CD14-positive monocyte (primary cell): ENCODE measurements around the gene CCDC85C. TPM values are rescaled to one million over a fixed set of nuclear protein-coding genes. Genes with fewer than 3 reads are reported as not detected.

ENCODE experiments used
- DNase-seq, 3 donors: peaks; one replicate each; pipeline ENCODE4 v3.0.0-alpha.2; 2011 to 2022
- H2AFZ ChIP-seq: 2 replicates; pipeline ENCODE4 v1.6.0; 2012; ENCODE audit warnings: mild to moderate bottlenecking, low read depth, low read length, inconsistent platforms; ENCODE audit not compliant: insufficient read depth, poor library complexity, severe bottlenecking
- H3K27ac ChIP-seq, 2 donors: 1 replicate in 1 of 2; 2 replicates in 1 of 2; pipeline ENCODE4 v1.5.1; 2012 to 2013; ENCODE audit warnings: low read length in 2 of 2, control low read depth in 1 of 2, inconsistent platforms in 1 of 2, low read depth in 1 of 2, mild to moderate bottlenecking in 1 of 2
- H3K27me3 ChIP-seq, 2 donors: one replicate each; pipeline versions ENCODE4 v1.6.0 to v1.6.1; 2011 to 2013; ENCODE audit warnings: low read length in 2 of 2; ENCODE audit not compliant: control insufficient read depth in 2 of 2, insufficient read depth in 2 of 2
- H3K36me3 ChIP-seq, 2 donors: replicated peaks in 1 of 2; 1 replicate in 1 of 2; 2 replicates in 1 of 2; pipeline versions ENCODE4 v1.5.1 to v1.6.1; 2012 to 2013; ENCODE audit warnings: low read length in 2 of 2, control low read depth in 1 of 2, inconsistent platforms in 1 of 2, mild to moderate bottlenecking in 1 of 2; ENCODE audit not compliant: insufficient read depth in 2 of 2, control insufficient read depth in 1 of 2
- H3K4me1 ChIP-seq, 2 donors: 1 replicate in 1 of 2; 2 replicates in 1 of 2; pipeline versions ENCODE4 v1.5.1 to v1.6.1; 2012 to 2013; ENCODE audit warnings: low read length in 2 of 2, control low read depth in 1 of 2, inconsistent platforms in 1 of 2, mild to moderate bottlenecking in 1 of 2, moderate library complexity in 1 of 2; ENCODE audit not compliant: insufficient read depth in 2 of 2, control insufficient read depth in 1 of 2
- H3K4me2 ChIP-seq: replicated peaks from 2 replicates; pipeline ENCODE3; 2012; ENCODE audit warnings: low read length, moderate library complexity, mild to moderate bottlenecking; ENCODE audit not compliant: poor library complexity, severe bottlenecking; ENCODE audit errors: extremely low read depth
- H3K4me3 ChIP-seq, 3 experiments: fragments of 200-600 bp in 1 of 3; sonication (generic) in 1 of 3; replicated peaks in 1 of 3; 1 replicate in 2 of 3; 2 replicates in 1 of 3; pipeline ENCODE4 v1.5.1; 2011 to 2013; ENCODE audit warnings: low read length in 3 of 3, mild to moderate bottlenecking in 3 of 3, control low read depth in 2 of 3, low read depth in 2 of 3, inconsistent platforms in 1 of 3, moderate library complexity in 1 of 3
- H3K79me2 ChIP-seq: 2 replicates; pipeline ENCODE4 v1.6.0; 2012; ENCODE audit warnings: mild to moderate bottlenecking, control low read depth, inconsistent platforms, low read length, moderate library complexity; ENCODE audit not compliant: insufficient read depth
- H3K9ac ChIP-seq: 2 replicates; pipeline ENCODE4 v1.6.0; 2017; ENCODE audit warnings: low read length, mild to moderate bottlenecking; ENCODE audit not compliant: insufficient read depth, poor library complexity, severe bottlenecking
- H3K9me3 ChIP-seq, 2 donors: replicated peaks in 1 of 2; 1 replicate in 1 of 2; 2 replicates in 1 of 2; pipeline versions ENCODE4 v1.5.1 to v1.6.1; 2012 to 2013; ENCODE audit warnings: low read length in 2 of 2, control low read depth in 1 of 2; ENCODE audit not compliant: control insufficient read depth in 1 of 2, insufficient read depth in 1 of 2
- H4K20me1 ChIP-seq: 2 replicates; pipeline ENCODE4 v1.6.0; 2012; ENCODE audit warnings: mild to moderate bottlenecking, low read length, control low read depth, moderate library complexity; ENCODE audit not compliant: insufficient read depth
- H3K27ac Mint-ChIP-seq, 7 donors: one replicate each; pipeline ENCODE4 v1.8.0; 2020; ENCODE audit warnings: mild to moderate bottlenecking in 7 of 7, mixed read lengths in 7 of 7, moderate library complexity in 6 of 7, inconsistent platforms in 2 of 7
- H3K27me3 Mint-ChIP-seq, 3 donors: one replicate each; pipeline ENCODE4 v1.8.0; 2021 to 2022; ENCODE audit warnings: low read depth in 3 of 3, mild to moderate bottlenecking in 3 of 3, mixed read lengths in 3 of 3, moderate library complexity in 3 of 3, inconsistent platforms in 1 of 3
- H3K36me3 Mint-ChIP-seq, 2 donors: one replicate each; pipeline ENCODE4 v1.8.0; 2020; ENCODE audit warnings: mixed read lengths in 2 of 2, inconsistent platforms in 1 of 2, mild to moderate bottlenecking in 1 of 2
- H3K4me1 Mint-ChIP-seq: one replicate; pipeline ENCODE4 v1.8.0; 2020; ENCODE audit warnings: mild to moderate bottlenecking, mixed read lengths
- H3K4me3 Mint-ChIP-seq, 2 donors: one replicate each; pipeline ENCODE4 v1.8.0; 2020; ENCODE audit warnings: mild to moderate bottlenecking in 2 of 2, mixed read lengths in 2 of 2, moderate library complexity in 1 of 2
- H3K9me3 Mint-ChIP-seq, 7 donors: one replicate each; pipeline ENCODE4 v1.8.0; 2020 to 2022; ENCODE audit warnings: mixed read lengths in 7 of 7, mild to moderate bottlenecking in 6 of 7, moderate library complexity in 6 of 7, inconsistent platforms in 2 of 7
- CTCF ChIP-seq: fragments of 200-600 bp; IDR thresholded peaks from one replicate; pipeline ENCODE4 v1.8.0; 2022; ENCODE audit warnings: antibody characterized with exemption, mild to moderate bottlenecking
- WGBS: methylation state at CpG from one replicate; pipeline ENCODE4 v1.1.5; 2013; ENCODE audit warnings: missing lambda C conversion rate; ENCODE audit not compliant: insufficient coverage; 5-methylcytosine and 5-hydroxymethylcytosine counted together
- intact Hi-C, 2 donors: fragments of 100-400 bp; cut with micrococcal nuclease; formaldehyde crosslinking; loops; one replicate each; pipeline versions ENCODE4 v1.15.0 to v1.15.1; 2023
- polyA plus RNA-seq, 3 donors: library from polyadenylated mRNA; depleted of rRNA in 1 of 3; unstranded in 2 of 3; stranded (reverse) in 1 of 3; fragments of 300-500 nt in 2 of 3; fragments of >200 nt in 1 of 3; fragmentation: Illumina TruSeq in 2 of 3; gene quantifications; 1 replicate in 2 of 3; 2 replicates in 1 of 3; pipeline ENCODE4 v1.2.3, GENCODE V29; 2012 to 2021

Gene CCDC85C
- polyA plus RNA-seq, 3 donors: under 0.01 to 0.03 TPM; not detected in 1

GRCh38 chr14:99560922-99561683, 42.9 kb downstream of the CCDC85C start:
- H2AFZ ChIP-seq: no peak overlapping the region
- Mint-ChIP-seq H3K4me3 (no peak overlapping the region), H3K27me3 (peaks cover 0 to 9% (median 6%) of the 10 kb centered on the region in 3 donors), H3K36me3 (no peaks in the 10 kb centered on the region), H3K27ac (no peak overlapping the region), H3K9me3 (peaks cover 0 to 2% (median 0%) of the 10 kb centered on the region in 7 donors), H3K4me1 (no peaks in the 10 kb centered on the region)
- no peaks in the 10 kb centered on the region for H3K36me3 ChIP-seq
- H3K79me2 ChIP-seq: no peaks in the 10 kb centered on the region
- 68% methylated on average over 14 of the region's 15 CpGs for WGBS
- H3K27me3 ChIP-seq: no peaks in the 10 kb centered on the region
- no peak overlapping the region for H3K4me3 ChIP-seq
- intact Hi-C loops: no loop called here
- no peaks in the 10 kb centered on the region for H3K9me3 ChIP-seq
- H3K9ac ChIP-seq: no peak overlapping the region
- H3K4me2 ChIP-seq: no peak overlapping the region
- TF ChIP-seq CTCF: no peak
- no peak overlapping the region for H3K27ac ChIP-seq
- H3K4me1 ChIP-seq: no peaks in the 10 kb centered on the region
- DNase-seq: no peak
- no peaks in the 10 kb centered on the region for H4K20me1 ChIP-seq

- H3K27ac ChIP-seq: no peak overlapping the region
- H3K4me3 ChIP-seq: no peak overlapping the region
- no peak overlapping the region for H2AFZ ChIP-seq
- whole genome bisulfite sequencing: no CpG with 5 or more reads among the region's 13 CpGs
- Mint-ChIP-seq H3K27ac (no peak overlapping the region), H3K27me3 (peaks cover under 1 to 6% (median 5%) of the 10 kb centered on the region in 3 donors), H3K4me1 (no peaks in the 10 kb centered on the region), H3K9me3 (peaks cover 0 to 2% (median 0%) of the 10 kb centered on the region in 7 donors), H3K36me3 (no peaks in the 10 kb centered on the region), H3K4me3 (no peak overlapping the region)
- no peak overlapping the region for H3K9ac ChIP-seq
- intact Hi-C loops: no loop called here
- TF ChIP-seq CTCF: no peak
- no peaks in the 10 kb centered on the region for H3K27me3 ChIP-seq
- H3K9me3 ChIP-seq: no peaks in the 10 kb centered on the region
- H3K4me2 ChIP-seq: no peak overlapping the region
- no peaks in the 10 kb centered on the region for H4K20me1 ChIP-seq
- no peaks in the 10 kb centered on the region for H3K36me3 ChIP-seq
- no peaks in the 10 kb centered on the region for H3K79me2 ChIP-seq
- DNase-seq: no peak
- H3K4me1 ChIP-seq: no peaks in the 10 kb centered on the region
These were observed 43.6 kb downstream of the CCDC85C start for GRCh38 chr14:99560403-99560802.
